NB4 (cell line): ENCODE data around the gene SCMH1.

ENCODE experiments used
- CTCF ChIP-seq: IDR thresholded peaks from one replicate; pipeline ENCODE4 v1.5.1; 2012; ENCODE audit warnings: low read depth, low read length
- MAX ChIP-seq: IDR thresholded peaks from 2 replicates; pipeline ENCODE4 v1.6.1; 2011; ENCODE audit warnings: low read depth, low read length
- MYC ChIP-seq: IDR thresholded peaks from 2 replicates; pipeline ENCODE4 v1.6.1; 2011; ENCODE audit warnings: low read depth, low read length
- POLR2A ChIP-seq: IDR thresholded peaks from 2 replicates; pipeline ENCODE4 v1.6.1; 2011; ENCODE audit warnings: mild to moderate bottlenecking; ENCODE audit not compliant: insufficient read length; ENCODE audit errors: extremely low read depth

- no peak for TF ChIP-seq MAX
- TF ChIP-seq POLR2A = no peak
- no peak for TF ChIP-seq CTCF
- no peak for TF ChIP-seq MYC
Observed at GRCh38 chr1:41286486-41286885, 44.4 kb upstream of the SCMH1 start.
